K562 (cell line): ENCODE results near the gene DCAF6. TPM values are rescaled to one million over a fixed set of nuclear protein-coding genes. Genes with fewer than 3 reads are reported as not detected.

Source experiments
- ATAC-seq: fragments of 200-7000 bp; cut with Tn5 transposase; 3 replicates; pipeline ENCODE4 v1.9.1; 2020; ENCODE audit warnings: moderate library complexity
- BruUV-seq: library from RNA; stranded (reverse); fragments of 400-500 nt; replicated peaks from 2 replicates; lab custom pipeline; 2021; lab: Mats Ljungman, UMichigan
- CTCF ChIA-PET: fragments of 300-600 bp; formaldehyde crosslinking; extraction: SDS; loops from one replicate; lab custom pipeline; 2021; ENCODE audit warnings: low intra/inter-chr PET ratio; lab: Yijun Ruan, JAX
- POLR2A ChIA-PET: fragments of 300-600, 350-650 bp; sonication (Branson Sonifier 250); formaldehyde crosslinking; extraction: SDS; loops from one replicate; lab custom pipeline; 2021; ENCODE audit warnings: antibody characterized with exemption, inconsistent platforms; lab: Yijun Ruan, JAX
- DNase-seq, 4 experiments: peaks; one replicate each; pipeline versions ENCODE4 v3.0.0 to v3.0.0-alpha.2; 2011 to 2018; ENCODE audit warnings: low spot score in 3 of 4, mixed read lengths in 3 of 4; ENCODE audit errors: extremely low read depth in 1 of 4
- FAIRE-seq: peaks from 2 replicates; lab custom pipeline; 2011; peaks lifted over from hg19 to GRCh38; lab: Jason Lieb, UNC
- H2AFZ ChIP-seq: 2 replicates; pipeline ENCODE4 v1.6.0; 2011; ENCODE audit warnings: low read depth, low read length, control low read depth, inconsistent platforms
- H3K27ac ChIP-seq: fragments of 200-600 bp; 3 replicates; pipeline ENCODE4 v1.8.0; 2011; ENCODE audit warnings: low read depth, mild to moderate bottlenecking, control low read depth, inconsistent platforms, low read length, moderate library complexity, mixed read lengths; ENCODE audit errors: extremely low read depth
- H3K27me3 ChIP-seq, 2 experiments: fragments of 300-600 bp in 1 of 2; 2 replicates in 1 of 2; 3 replicates in 1 of 2; pipeline versions ENCODE4 v1.6.0 to v1.8.0; 2011; ENCODE audit warnings: inconsistent platforms in 2 of 2, low read length in 2 of 2, mild to moderate bottlenecking in 1 of 2, mixed read lengths in 1 of 2, moderate library complexity in 1 of 2; ENCODE audit not compliant: control insufficient read depth in 2 of 2, insufficient read depth in 2 of 2
- H3K36me3 ChIP-seq: fragments of 300-600 bp; 3 replicates; pipeline ENCODE4 v1.8.0; 2011; ENCODE audit warnings: mild to moderate bottlenecking, low read length, inconsistent platforms; ENCODE audit not compliant: control insufficient read depth, insufficient read depth
- H3K4me1 ChIP-seq, 2 experiments: fragments of 200-600 bp in 1 of 2; replicated peaks in 1 of 2; 2 replicates in 1 of 2; 3 replicates in 1 of 2; pipeline versions ENCODE4 v1.5.1 to v1.8.0; 2011; ENCODE audit warnings: inconsistent platforms in 2 of 2, low read length in 2 of 2, mild to moderate bottlenecking in 1 of 2, mixed read lengths in 1 of 2, moderate library complexity in 1 of 2; ENCODE audit not compliant: control insufficient read depth in 2 of 2, insufficient read depth in 2 of 2
- H3K4me2 ChIP-seq: 2 replicates; pipeline ENCODE4 v1.6.1; 2011; ENCODE audit warnings: low read length, control low read depth, inconsistent platforms, mixed read lengths; ENCODE audit not compliant: insufficient read depth
- H3K4me3 ChIP-seq: fragments of 200-600 bp; sonication (generic), shearing (Covaris generic); 2 replicates; pipeline ENCODE4 v1.5.1; 2016; ENCODE audit warnings: control low read depth, inconsistent platforms
- H3K79me2 ChIP-seq: fragments of 200-600 bp; 3 replicates; pipeline ENCODE4 v1.8.0; 2011; ENCODE audit warnings: low read length, inconsistent platforms; ENCODE audit not compliant: control insufficient read depth, insufficient read depth
- H3K9ac ChIP-seq, 2 experiments: 2 replicates each; pipeline versions ENCODE4 v1.6.0 to v1.6.1; 2011; ENCODE audit warnings: low read depth in 2 of 2, low read length in 2 of 2, control low read depth in 1 of 2, inconsistent platforms in 1 of 2, mild to moderate bottlenecking in 1 of 2, mixed read lengths in 1 of 2; ENCODE audit not compliant: insufficient read depth in 1 of 2
- H3K9me1 ChIP-seq: one replicate; pipeline ENCODE4 v1.6.0; 2011; ENCODE audit warnings: inconsistent platforms, mild to moderate bottlenecking, low read length, moderate library complexity; ENCODE audit not compliant: control insufficient read depth, insufficient read depth
- H3K9me3 ChIP-seq: replicated peaks from 2 replicates; pipeline ENCODE4 v1.5.1; 2011; ENCODE audit warnings: low read depth, low read length, inconsistent platforms; ENCODE audit not compliant: control insufficient read depth, insufficient read depth
- H4K20me1 ChIP-seq: replicated peaks from 2 replicates; pipeline ENCODE4 v1.6.1; 2011; ENCODE audit warnings: low read length, inconsistent platforms, mixed read lengths; ENCODE audit not compliant: control insufficient read depth, insufficient read depth
- GATAD2A ChIP-seq: fragments of 450-650 bp; IDR thresholded peaks from 2 replicates; pipeline ENCODE4 v1.6.1; 2017
- HIVEP1 ChIP-seq: fragments of 250-450 bp; sonication (Bioruptor Pico); IDR thresholded peaks from 2 replicates; pipeline ENCODE4 v1.4.0; 2020; ENCODE audit warnings: mild to moderate bottlenecking
- HMBOX1 ChIP-seq: sonication (generic); IDR thresholded peaks from 2 replicates; pipeline ENCODE4 v1.6.1; 2016
- NR2C1 ChIP-seq, 2 experiments: fragments of 450-650 bp; IDR thresholded peaks; 2 replicates each; pipeline ENCODE4 v1.6.1; 2017; ENCODE audit warnings: mild to moderate bottlenecking in 2 of 2, antibody characterized with exemption in 1 of 2, inconsistent platforms in 1 of 2, missing compliant biosample characterization in 1 of 2, missing genetic modification characterization in 1 of 2
- PBX2 ChIP-seq, 2 experiments: IDR thresholded peaks in 1 of 2; conservative IDR thresholded peaks in 1 of 2; 2 replicates each; pipeline ENCODE4 v1.6.1; 2016; ENCODE audit warnings: low read depth in 2 of 2, mild to moderate bottlenecking in 1 of 2, missing compliant biosample characterization in 1 of 2, missing genetic modification characterization in 1 of 2, moderate library complexity in 1 of 2
- PHF20 ChIP-seq: fragments of 450-650 bp; IDR thresholded peaks from 2 replicates; pipeline ENCODE4 v1.6.1; 2018; ENCODE audit not compliant: partially characterized antibody
- RFX1 ChIP-seq: fragments of 450-650 bp; IDR thresholded peaks from 2 replicates; pipeline ENCODE4 v1.6.1; 2016; ENCODE audit warnings: mild to moderate bottlenecking, moderate library complexity
- ZNF77 ChIP-seq: fragments of 250-450 bp; sonication (Bioruptor Pico); IDR thresholded peaks from 2 replicates; pipeline ENCODE4 v1.5.0; 2020
- ZNF778 ChIP-seq: fragments of 450-650 bp; formaldehyde crosslinking; IDR thresholded peaks from 2 replicates; pipeline ENCODE4 v1.4.0; 2020; ENCODE audit warnings: mild to moderate bottlenecking, moderate library complexity
- WGBS: fragments of 100-300 bp; shearing (Covaris generic); methylation state at CpG from one replicate; pipeline ENCODE4 v1.1.6; 2016; ENCODE audit warnings: low coverage, mixed read lengths; ENCODE audit not compliant: insufficient coverage; ENCODE audit errors: missing lambda C conversion rate; 5-methylcytosine and 5-hydroxymethylcytosine counted together
- in situ Hi-C: fragments of 300-500 bp; cut with MboI; formaldehyde crosslinking; loops from 4 replicates; pipeline ENCODE4 v1.15.0; 2018; ENCODE audit warnings: inconsistent platforms, mixed read lengths
- intact Hi-C: fragments of 100-400 bp; cut with micrococcal nuclease; formaldehyde crosslinking; loops from 2 replicates; pipeline ENCODE4 v1.14.2; 2022
- polyA plus RNA-seq, 8 experiments: library from polyadenylated mRNA; depleted of rRNA in 4 of 8; stranded (reverse) in 5 of 8; unstranded in 3 of 8; fragments of >200 nt; fragmentation: Nextera tagmentation in 2 of 8; fragmentation: Illumina TruSeq in 1 of 8; extraction: Ambion mirVana in 2 of 8; extraction: Trizol in 1 of 8; gene quantifications; 2 replicates each; pipeline versions ENCODE4 v1.2.1 to v1.2.3, GENCODE V29; 2011 to 2014; ENCODE audit warnings: inconsistent platforms in 1 of 8, missing spikeins in 1 of 8
- total RNA-seq, 7 experiments: library from RNA; depleted of rRNA in 6 of 7; stranded (reverse); fragments of >200 nt in 6 of 7; fragmentation: Illumina TruSeq in 2 of 7; extraction: Trizol in 2 of 7; gene quantifications; 2 replicates each; pipeline versions ENCODE4 v1.2.1 to v1.2.3, GENCODE V29; 2011 to 2021; ENCODE audit warnings: low replicate concordance in 1 of 7
- TF ChIP-seq, protein P1 (sequence below): fragments of 450-650 bp; IDR thresholded peaks from 2 replicates; pipeline ENCODE4 v1.6.1; 2016; ENCODE audit warnings: mild to moderate bottlenecking
- TF ChIP-seq, protein P2 (sequence below): fragments of 250-450 bp; sonication (Bioruptor Pico); IDR thresholded peaks from 2 replicates; pipeline ENCODE4 v1.5.0; 2021; ENCODE audit warnings: mild to moderate bottlenecking, moderate library complexity

Gene DCAF6
- total and polyA plus RNA-seq, 9 of the 15 experiments (the other 6 are each of a cell fraction or from before 2014, with no cell fraction given): 19.1 to 102 (median 46.3) TPM

DNA sequence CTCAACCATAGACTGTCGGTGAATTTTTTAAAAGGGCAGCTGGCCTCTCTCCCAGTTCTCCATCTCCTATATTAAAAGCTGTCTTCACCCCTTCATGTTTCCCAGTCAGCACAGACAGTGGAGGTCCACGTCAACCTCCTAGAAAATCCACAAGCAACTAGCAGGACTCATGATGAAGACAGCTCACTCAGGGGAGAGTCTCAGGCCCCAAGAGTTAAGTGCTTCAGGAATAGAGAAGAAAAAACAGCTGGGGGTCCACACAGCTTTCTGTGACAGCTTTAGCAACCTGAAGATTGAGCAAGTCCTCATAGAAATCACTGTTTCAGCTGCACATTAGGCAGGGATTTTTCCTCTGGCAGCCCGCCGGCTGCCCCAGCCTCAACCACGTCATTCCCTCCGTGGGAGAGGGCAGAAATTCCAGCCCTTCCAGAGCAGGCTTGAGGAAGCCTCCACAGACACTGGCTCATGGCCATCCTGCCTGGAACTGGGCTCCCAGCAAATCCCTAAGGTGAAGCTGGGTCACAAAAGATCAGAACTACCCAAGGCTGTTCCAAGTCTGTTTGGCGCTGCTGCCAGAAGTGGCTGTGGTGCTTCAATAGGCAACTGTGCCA is 185.0 kb downstream of the DCAF6 start:
- H3K4me2 ChIP-seq: no peak overlapping the region
- no peaks in the 10 kb centered on the region; a peak in 3 of 5 replicates for H3K4me1 ChIP-seq
- WGBS: 17% methylated on average over 7 of the region's 7 CpGs
- peaks cover 5 to 11% of the 10 kb centered on the region in 2 experiments; a peak in 4 of 5 replicates for H3K27me3 ChIP-seq
- H3K79me2 ChIP-seq: no peaks in the 10 kb centered on the region
- FAIRE-seq (no peak), ATAC-seq (no peak), DNase-seq (no peak)
- H3K36me3 ChIP-seq: no peaks in the 10 kb centered on the region
- POLR2A ChIA-PET: interaction anchor here (0.6 to 1.4 kb wide), 4 partner anchors 8 to 187 kb away, joined by 3 to 9 read pairs (median 4); no protein-coding TSS in a partner anchor
- intact Hi-C loops (no loop called here), in situ Hi-C loops (no loop called here)
- CTCF ChIA-PET: no interaction called here
- no peak overlapping the region for H2AFZ ChIP-seq
- H3K9me1 ChIP-seq: no peaks in the 10 kb centered on the region
- H3K9me3 ChIP-seq: peaks cover 4% of the 10 kb centered on the region; the same call in 1 of the 2 replicates
- H4K20me1 ChIP-seq: no peaks in the 10 kb centered on the region
- no peak overlapping the region for H3K27ac ChIP-seq
- H3K4me3 ChIP-seq: no peak overlapping the region
- H3K9ac ChIP-seq: no peak overlapping the region
- BruUV-seq: no TSS peak
- TF ChIP-seq ZNF77 (no peak), PBX2 (CRISPR knock-in tag; IDR thresholded peaks at IDR 0.05; ENCODE audit: low read depth) (no peak), PBX2 (tag; conservative IDR thresholded peaks at IDR 0.05; ENCODE audit: low read depth) (no peak), HIVEP1 (CRISPR knock-in tag) (no peak), PHF20 (no peak), NR2C1 (IDR thresholded peaks at IDR 0.05) (no peak), NR2C1 (tag; IDR thresholded peaks at IDR 0.05) (no peak), ZNF778 (CRISPR knock-in tag) (no peak), RFX1 (no peak), GATAD2A (no peak), HMBOX1 (no peak)
- TF ChIP-seq, protein P1, sequence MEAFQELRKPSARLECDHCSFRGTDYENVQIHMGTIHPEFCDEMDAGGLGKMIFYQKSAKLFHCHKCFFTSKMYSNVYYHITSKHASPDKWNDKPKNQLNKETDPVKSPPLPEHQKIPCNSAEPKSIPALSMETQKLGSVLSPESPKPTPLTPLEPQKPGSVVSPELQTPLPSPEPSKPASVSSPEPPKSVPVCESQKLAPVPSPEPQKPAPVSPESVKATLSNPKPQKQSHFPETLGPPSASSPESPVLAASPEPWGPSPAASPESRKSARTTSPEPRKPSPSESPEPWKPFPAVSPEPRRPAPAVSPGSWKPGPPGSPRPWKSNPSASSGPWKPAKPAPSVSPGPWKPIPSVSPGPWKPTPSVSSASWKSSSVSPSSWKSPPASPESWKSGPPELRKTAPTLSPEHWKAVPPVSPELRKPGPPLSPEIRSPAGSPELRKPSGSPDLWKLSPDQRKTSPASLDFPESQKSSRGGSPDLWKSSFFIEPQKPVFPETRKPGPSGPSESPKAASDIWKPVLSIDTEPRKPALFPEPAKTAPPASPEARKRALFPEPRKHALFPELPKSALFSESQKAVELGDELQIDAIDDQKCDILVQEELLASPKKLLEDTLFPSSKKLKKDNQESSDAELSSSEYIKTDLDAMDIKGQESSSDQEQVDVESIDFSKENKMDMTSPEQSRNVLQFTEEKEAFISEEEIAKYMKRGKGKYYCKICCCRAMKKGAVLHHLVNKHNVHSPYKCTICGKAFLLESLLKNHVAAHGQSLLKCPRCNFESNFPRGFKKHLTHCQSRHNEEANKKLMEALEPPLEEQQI: no peak
- TF ChIP-seq, protein P2, sequence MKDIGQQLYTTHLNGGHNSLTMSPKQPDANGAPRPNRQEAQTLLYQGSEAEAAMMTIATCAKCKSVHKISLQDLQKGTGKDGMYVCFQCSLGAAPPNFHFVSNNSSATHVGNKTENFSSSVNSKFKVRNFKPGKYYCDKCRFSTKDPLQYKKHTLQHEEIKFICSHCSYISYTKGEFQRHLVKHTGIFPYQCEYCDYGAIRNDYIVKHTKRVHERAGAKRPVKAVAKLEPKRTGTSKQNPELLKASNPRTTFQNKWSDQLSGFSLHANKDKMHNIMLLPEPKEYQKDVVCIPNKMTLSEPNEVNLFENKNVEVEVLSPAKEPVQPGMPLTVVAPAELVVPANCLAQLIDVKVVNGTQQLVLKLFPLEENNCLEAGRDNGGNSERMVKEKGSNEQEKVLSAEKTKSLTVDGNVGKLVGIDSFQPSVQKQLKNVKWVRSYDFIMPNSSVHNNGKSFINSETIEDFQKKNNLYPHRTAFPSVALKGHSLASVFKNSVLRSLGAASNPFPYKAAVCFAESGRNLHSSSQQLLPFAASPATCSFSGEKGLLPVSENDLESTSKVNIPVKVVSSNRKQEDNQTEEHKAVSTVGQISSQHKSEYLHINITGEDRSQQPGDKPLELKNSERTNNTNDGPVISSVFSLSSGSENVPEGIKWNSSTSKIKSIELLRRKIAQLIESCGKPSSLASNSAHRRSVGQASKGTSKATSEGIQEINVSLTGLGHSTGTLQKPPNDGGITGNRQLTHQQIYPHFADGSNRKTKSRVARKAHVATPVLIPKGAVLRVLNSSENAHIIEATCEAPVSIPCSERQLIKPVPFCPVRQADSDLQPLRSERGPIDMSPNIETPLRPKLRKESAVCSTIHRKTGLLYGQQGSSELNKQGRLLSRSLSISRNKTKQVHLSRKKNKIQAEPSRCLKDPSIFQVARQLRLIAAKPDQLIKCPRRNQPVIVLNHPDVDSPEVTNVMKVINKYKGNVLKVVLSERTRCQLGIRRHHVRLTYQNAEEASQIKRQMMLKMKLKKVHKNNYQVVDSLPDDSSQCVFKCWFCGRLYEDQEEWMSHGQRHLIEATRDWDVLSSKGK (CRISPR knock-in tag): no peak
